D721Med (cell line): ENCODE data around the gene CCDC12.

Source experiments
- DNase-seq: peaks from one replicate; pipeline ENCODE4 v3.0.0; 2011; ENCODE audit warnings: low spot score; ENCODE audit not compliant: insufficient read length
- FAIRE-seq: peaks from 2 replicates; lab custom pipeline; 2011; peaks lifted over from hg19 to GRCh38; lab: Jason Lieb, UNC
- CTCF ChIP-seq: IDR thresholded peaks from 2 replicates; pipeline ENCODE4 v1.5.1; 2012; ENCODE audit warnings: mild to moderate bottlenecking, control low read depth; ENCODE audit not compliant: insufficient read depth; ENCODE audit errors: missing control alignments

CCDC12 gene

GRCh38 chr3:46905213-46905560, 71.4 kb downstream of the CCDC12 start:
- no peak for TF ChIP-seq CTCF
- DNase-seq (no peak), FAIRE-seq (no peak)

- TF ChIP-seq CTCF: no peak
- DNase-seq: no peak
- FAIRE-seq: no peak
Measured at GRCh38 chr3:46904303-46905212, 72.0 kb downstream of the CCDC12 start.

GRCh38 chr3:46903341-46904302, 72.9 kb downstream of the CCDC12 start:
- DNase-seq (no peak), FAIRE-seq (no peak)
- TF ChIP-seq CTCF: no peak

- FAIRE-seq: no peak
Measured at GRCh38 chr3:46902188-46902631, 74.3 kb downstream of the CCDC12 start.

GRCh38 chr3:46901591-46902187, 74.9 kb downstream of the CCDC12 start:
- no peak for DNase-seq
- FAIRE-seq: no peak
- TF ChIP-seq CTCF: no peak

More at GRCh38 chr3:46902188-46902631, 74.3 kb downstream of the CCDC12 start:
- no peak for DNase-seq
- no peak for TF ChIP-seq CTCF

- DNase-seq: no peak
- FAIRE-seq: no peak
- TF ChIP-seq CTCF: no peak
Measured at GRCh38 chr3:46901061-46901460, 75.5 kb downstream of the CCDC12 start.
